Tibial artery (tissue), 4 donors: ENCODE data around the gene MORN5.

ENCODE experiments used
- DNase-seq, 2 donors: peaks; one replicate each; pipeline ENCODE4 v3.0.0-alpha.2; 2019
- H3K27ac ChIP-seq, 2 donors: fragments of 200-600 bp; sonication (generic) in 1 of 2; 1 replicate in 1 of 2; 2 replicates in 1 of 2; pipeline ENCODE4 v1.5.1; 2018 to 2019; ENCODE audit warnings: mild to moderate bottlenecking in 1 of 2
- H3K27me3 ChIP-seq, 2 donors: fragments of 200-600 bp; sonication (generic) in 1 of 2; one replicate each; pipeline versions ENCODE4 v1.5.1 to v1.6.0; 2016 to 2019
- H3K36me3 ChIP-seq, 3 donors: fragments of 200-600 bp; sonication (generic) in 2 of 3; one replicate each; pipeline ENCODE4 v1.5.1; 2016 to 2019; ENCODE audit warnings: mild to moderate bottlenecking in 2 of 3
- H3K4me1 ChIP-seq, 4 donors: fragments of 200-600 bp; sonication (generic) in 2 of 4; 1 replicate in 3 of 4; 2 replicates in 1 of 4; pipeline ENCODE4 v1.5.1; 2016 to 2019
- H3K4me3 ChIP-seq, 2 donors: fragments of 200-600 bp; sonication (generic) in 1 of 2; 1 replicate in 1 of 2; 2 replicates in 1 of 2; pipeline ENCODE4 v1.5.1; 2018 to 2019; ENCODE audit warnings: mild to moderate bottlenecking in 2 of 2
- H3K9me3 ChIP-seq, 3 donors: fragments of 200-600 bp; sonication (generic) in 1 of 3; one replicate each; pipeline ENCODE4 v1.5.1; 2016 to 2019
- CTCF ChIP-seq, 2 experiments: fragments of 200-600 bp in 1 of 2; fragments of 450-650 bp in 1 of 2; IDR thresholded peaks; one replicate each; pipeline ENCODE4 v1.5.1; 2017 to 2019; ENCODE audit warnings: antibody characterized with exemption in 2 of 2, mild to moderate bottlenecking in 1 of 2, moderate library complexity in 1 of 2
- intact Hi-C: fragments of 100-400 bp; cut with DNase I; formaldehyde crosslinking; loops from one replicate; pipeline ENCODE4 v1.15.0; 2023; ENCODE audit warnings: low total_unique reads

Gene MORN5

GRCh38 chr9:122206118-122207046 lies 46.7 kb downstream of the MORN5 start:
- H3K4me1 ChIP-seq, result no peaks in the 10 kb centered on the region
- H3K27me3 ChIP-seq, result peaks cover 0 to 27% of the 10 kb centered on the region in 2 donors
- TF ChIP-seq CTCF (IDR thresholded peaks at IDR 0.05), result no peak
- H3K36me3 ChIP-seq, result no peaks in the 10 kb centered on the region
- no peak overlapping the region for H3K4me3 ChIP-seq
- intact Hi-C loops, result no loop called here
- no peak for DNase-seq
- no peak overlapping the region for H3K27ac ChIP-seq
- no peaks in the 10 kb centered on the region for H3K9me3 ChIP-seq

DNA sequence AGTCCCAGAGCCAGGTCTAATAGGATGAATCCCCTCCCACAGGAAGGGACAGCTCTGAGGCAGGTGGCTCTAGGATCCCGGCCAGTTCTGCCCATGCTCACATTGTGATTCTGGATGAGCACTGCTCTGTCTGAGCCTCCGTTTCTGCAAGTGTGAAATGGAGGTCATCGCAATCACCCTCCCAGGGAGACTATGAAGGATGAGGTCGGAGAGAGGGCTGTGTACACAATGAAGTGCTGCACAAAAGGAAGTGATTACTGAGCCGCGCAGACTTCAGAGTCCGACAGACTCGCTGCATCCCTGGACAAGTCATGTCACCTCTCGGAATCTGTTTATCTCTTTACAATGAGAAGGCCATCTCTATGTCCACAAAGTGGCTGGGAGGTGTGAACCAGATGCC lies 47.4 kb downstream of the MORN5 start:
- H3K9me3 ChIP-seq, result no peaks in the 10 kb centered on the region
- DNase-seq, result no peak
- H3K4me1 ChIP-seq, result no peaks in the 10 kb centered on the region
- peaks cover 0 to 35% of the 10 kb centered on the region in 2 donors for H3K27me3 ChIP-seq
- H3K36me3 ChIP-seq, result no peaks in the 10 kb centered on the region
- intact Hi-C loops, result no loop called here
- H3K27ac ChIP-seq, result no peak overlapping the region
- no peak for TF ChIP-seq CTCF (IDR thresholded peaks at IDR 0.05)
- no peak overlapping the region for H3K4me3 ChIP-seq

- peaks cover 8 to 58% of the 10 kb centered on the region in 2 donors for H3K27me3 ChIP-seq
- intact Hi-C loops, result no loop called here
Observed at GRCh38 chr9:122209451-122209850, 49.7 kb downstream of the MORN5 start.

GRCh38 chr9:122212473-122213004 lies 52.8 kb downstream of the MORN5 start:
- no peak for TF ChIP-seq CTCF (IDR thresholded peaks at IDR 0.05)
- no peak for DNase-seq
- H3K27me3 ChIP-seq, result peaks cover 8 to 83% of the 10 kb centered on the region in 2 donors
- no peak overlapping the region for H3K27ac ChIP-seq
- intact Hi-C loops, result no loop called here
- H3K4me1 ChIP-seq, result peaks cover 0 to 16% (median 11%) of the 10 kb centered on the region in 4 donors
- H3K9me3 ChIP-seq, result no peaks in the 10 kb centered on the region
- no peak overlapping the region for H3K4me3 ChIP-seq
- H3K36me3 ChIP-seq, result no peaks in the 10 kb centered on the region

More at GRCh38 chr9:122209451-122209850, 49.7 kb downstream of the MORN5 start:
- no peak for DNase-seq
- Histone ChIP-seq H3K4me3 (no peak overlapping the region), H3K4me1 (peaks cover 0 to 13% (median 11%) of the 10 kb centered on the region in 4 donors), H3K36me3 (no peaks in the 10 kb centered on the region), H3K27ac (no peak overlapping the region), H3K9me3 (no peaks in the 10 kb centered on the region)
- TF ChIP-seq CTCF (IDR thresholded peaks at IDR 0.05), result no peak

DNA sequence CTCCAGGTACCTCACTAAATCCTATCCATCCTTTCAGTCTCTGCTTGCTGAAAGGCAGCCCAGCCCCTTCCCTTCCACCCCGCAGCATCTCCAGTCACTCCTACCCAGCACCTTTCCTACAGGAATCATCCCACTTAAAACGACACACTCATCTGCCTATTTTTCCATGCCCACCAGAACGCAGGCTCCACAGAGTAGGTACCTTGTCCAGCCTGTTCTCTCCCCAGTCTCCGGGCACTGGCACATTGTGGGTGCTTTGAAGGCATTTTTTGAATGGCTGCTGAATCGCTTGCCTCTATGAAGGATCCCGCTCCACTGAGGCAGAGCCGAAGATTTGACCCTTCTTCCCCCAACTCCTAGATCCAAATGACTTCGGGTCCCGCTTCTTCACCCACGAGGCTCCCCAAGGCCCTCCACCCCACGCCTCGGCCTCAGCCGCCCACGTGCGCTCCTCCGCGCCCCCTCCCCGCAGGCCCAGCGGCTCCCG lies 53.4 kb downstream of the MORN5 start:
- Histone ChIP-seq H3K27ac (no peak overlapping the region), H3K4me3 (peak overlapping the region in 1 of 2 donors; percentile 43), H3K9me3 (no peaks in the 10 kb centered on the region), H3K36me3 (no peaks in the 10 kb centered on the region), H3K4me1 (peaks cover 0 to 22% (median 11%) of the 10 kb centered on the region in 4 donors), H3K27me3 (peaks cover 8 to 84% of the 10 kb centered on the region in 2 donors)
- intact Hi-C loops, result no loop called here
- no peak for DNase-seq
- TF ChIP-seq CTCF (IDR thresholded peaks at IDR 0.05), result no peak
